Erythroblast (primary cell): Measurements from ENCODE around the gene PALLD.

Source experiments
- GATA1 ChIP-seq: IDR thresholded peaks from 2 replicates; pipeline ENCODE4 v1.6.1; 2011; ENCODE audit warnings: low read depth, mild to moderate bottlenecking, control low read depth, low read length, moderate library complexity
- POLR2A ChIP-seq: IDR thresholded peaks from 2 replicates; pipeline ENCODE4 v1.6.1; 2011; ENCODE audit warnings: mild to moderate bottlenecking, low read length

- TF ChIP-seq POLR2A (no peak), GATA1 (no peak)
Observed at GRCh38 chr4:168708108-168708507, 211.3 kb downstream of the PALLD start.
